Spleen (tissue), 11 donors: ENCODE results near the gene GPR62. TPM values are rescaled to one million over a fixed set of nuclear protein-coding genes. Genes with fewer than 3 reads are reported as not detected.

ENCODE experiments used
- DNase-seq: peaks from one replicate; pipeline ENCODE4 v3.0.0-alpha.2; 2020
- H3K27ac ChIP-seq, 8 donors: fragments of 200-600 bp; sonication (generic) in 7 of 8; 1 replicate in 4 of 8; 2 replicates in 4 of 8; pipeline versions ENCODE4 v1.5.0 to v1.8.0; 2016 to 2021; ENCODE audit warnings: inconsistent platforms in 4 of 8, mild to moderate bottlenecking in 4 of 8, moderate library complexity in 1 of 8
- H3K27me3 ChIP-seq, 7 donors: fragments of 200-600 bp; sonication (generic) in 6 of 7; replicated peaks in 1 of 7; 1 replicate in 4 of 7; 2 replicates in 3 of 7; pipeline versions ENCODE4 v1.5.0 to v1.8.0; 2016 to 2021; ENCODE audit warnings: inconsistent platforms in 3 of 7, mild to moderate bottlenecking in 1 of 7
- H3K36me3 ChIP-seq, 6 donors: fragments of 200-600 bp; sonication (generic) in 5 of 6; 1 replicate in 4 of 6; 2 replicates in 2 of 6; pipeline versions ENCODE4 v1.5.0 to v1.8.0; 2016 to 2021; ENCODE audit warnings: inconsistent platforms in 2 of 6
- H3K4me1 ChIP-seq, 6 donors: fragments of 200-600 bp; sonication (generic) in 5 of 6; 1 replicate in 3 of 6; 2 replicates in 3 of 6; pipeline versions ENCODE4 v1.5.0 to v1.8.0; 2016 to 2021; ENCODE audit warnings: inconsistent platforms in 3 of 6
- H3K4me3 ChIP-seq, 8 donors: fragments of 200-600 bp; sonication (generic) in 7 of 8; 1 replicate in 4 of 8; 2 replicates in 4 of 8; pipeline versions ENCODE4 v1.5.0 to v1.8.0; 2016 to 2021; ENCODE audit warnings: inconsistent platforms in 4 of 8, mild to moderate bottlenecking in 4 of 8, moderate library complexity in 2 of 8
- H3K9me3 ChIP-seq, 8 donors: fragments of 200-600 bp; sonication (generic) in 7 of 8; 1 replicate in 4 of 8; 2 replicates in 4 of 8; pipeline versions ENCODE4 v1.5.0 to v1.8.0; 2016 to 2021; ENCODE audit warnings: inconsistent platforms in 4 of 8
- POLR2A ChIP-seq, 3 donors: fragments of 450-650 bp; IDR thresholded peaks; one replicate each; pipeline ENCODE4 v1.5.1; 2017; ENCODE audit warnings: antibody characterized with exemption in 3 of 3, mild to moderate bottlenecking in 1 of 3
- POLR2AphosphoS5 ChIP-seq, 3 donors: sonication (generic); formaldehyde crosslinking; IDR thresholded peaks; one replicate each; pipeline ENCODE4 v1.5.1; 2017; ENCODE audit warnings: antibody characterized with exemption in 3 of 3
- WGBS, 5 donors: extraction: QIAGEN DNeasy Blood & Tissue Kit in 3 of 5; methylation state at CpG; one replicate each; pipeline versions ENCODE4 v1.1.5 to v1.1.7; 2013 to 2018; 5-methylcytosine and 5-hydroxymethylcytosine counted together
- intact Hi-C: fragments of 100-400 bp; cut with DNase I; formaldehyde crosslinking; loops from one replicate; pipeline ENCODE4 v1.15.0; 2023; ENCODE audit warnings: low total_unique reads
- polyA plus RNA-seq, 3 donors: library from polyadenylated mRNA; stranded (reverse); fragments of 200-250 nt; gene quantifications; one replicate each; pipeline ENCODE4 v1.2.1, GENCODE V29; 2013
- total RNA-seq, 7 donors: library from RNA; depleted of rRNA in 3 of 7; stranded (reverse); fragments of >200 nt in 3 of 7; fragmentation: NEBNext Ultra II Directional in 4 of 7; extraction: Animal tissue kit (Norgen Biotek cat#: 25700) in 4 of 7; gene quantifications; one replicate each; pipeline versions ENCODE4 v1.1.0 to v1.2.1, GENCODE V29; 2016 to 2021
- TF ChIP-seq, protein P1 (sequence below), 11 experiments: fragments of 200-600 bp in 7 of 11; fragments of 450-650 bp in 4 of 11; sonication (generic) in 4 of 11; IDR thresholded peaks in 8 of 11; conservative IDR thresholded peaks in 3 of 11; 1 replicate in 7 of 11; 2 replicates in 4 of 11; pipeline versions ENCODE4 v1.4.0 to v1.8.0; 2016 to 2021; ENCODE audit warnings: antibody characterized with exemption in 11 of 11, inconsistent platforms in 4 of 11, mild to moderate bottlenecking in 1 of 11
- donor health status: healthy with polysubstance abuse.
- donor health status: DM: no; HTN: no; CAD: no; lungs with moderate emphysema.
- donor health status: DM: no; HTN: no; CAD: no.
- donor health status: Bipolar disorder and iron deficiency.
- donor health status: healthy.
- donor health status: DM: no; HTN: no; CAD: no.
- donor health status: DM: yes; HTN: yes; CAD: no.

GPR62 gene
- total and polyA plus RNA-seq, 10 donors: 0.04 to 0.39 (median 0.05) TPM; not detected in 6

DNA sequence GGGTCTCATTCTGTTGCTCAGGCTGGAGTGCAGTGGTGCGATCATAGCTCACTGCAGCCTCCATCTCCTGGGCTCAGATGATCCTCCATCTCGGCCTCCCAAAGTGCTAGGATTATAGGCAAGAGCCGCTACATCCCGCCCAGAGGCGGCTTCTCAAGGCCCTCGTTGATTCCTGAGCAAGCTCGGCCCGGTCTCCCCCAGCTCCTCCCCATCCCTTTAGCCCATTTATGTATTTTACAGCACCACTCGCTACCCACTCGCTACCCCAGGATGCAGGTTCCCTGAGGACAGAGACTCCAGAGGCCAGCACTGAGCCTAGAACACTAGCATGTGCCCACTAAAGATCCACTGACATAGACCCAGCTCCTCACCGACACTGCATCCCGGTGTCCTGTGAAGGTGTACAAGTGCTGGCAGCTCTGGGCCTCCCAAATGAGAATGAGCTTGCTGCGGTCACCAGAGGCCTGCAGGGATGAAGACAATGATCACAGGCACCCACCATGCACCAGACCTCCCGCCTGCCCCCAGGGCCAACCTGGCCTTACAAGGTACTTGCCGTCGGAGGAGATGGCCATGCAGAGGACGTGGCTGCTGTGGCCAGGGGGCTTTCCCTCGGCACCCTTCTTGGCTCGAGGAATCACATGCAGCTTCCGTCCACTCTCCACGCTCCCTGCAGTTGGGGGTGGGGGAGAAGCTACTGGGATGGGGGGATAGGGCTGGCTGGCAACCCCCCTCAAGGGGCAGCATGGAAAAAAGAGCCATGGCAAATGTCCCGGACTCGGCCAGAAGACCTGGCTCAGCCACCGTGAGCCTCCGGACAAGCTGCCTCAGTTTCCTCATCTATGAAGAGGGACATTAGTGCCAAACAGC is 19.1 kb upstream of the GPR62 start:
- Histone ChIP-seq H3K36me3 (peaks cover 5 to 83% (median 67%) of the 10 kb centered on the region in 6 donors), H3K4me3 (no peak overlapping the region), H3K27ac (no peak overlapping the region), H3K9me3 (no peaks in the 10 kb centered on the region), H3K27me3 (no peaks in the 10 kb centered on the region), H3K4me1 (peaks cover 4 to 20% (median 14%) of the 10 kb centered on the region in 6 donors)
- WGBS, 5 donors: 96 to 98% (median 98%) methylated on average over 25 of the region's 25 CpGs
- intact Hi-C loops: no loop called here
- DNase-seq: peak; percentile 63
- TF ChIP-seq POLR2AphosphoS5 (IDR thresholded peaks at IDR 0.05): no peak
- TF ChIP-seq, protein P1, sequence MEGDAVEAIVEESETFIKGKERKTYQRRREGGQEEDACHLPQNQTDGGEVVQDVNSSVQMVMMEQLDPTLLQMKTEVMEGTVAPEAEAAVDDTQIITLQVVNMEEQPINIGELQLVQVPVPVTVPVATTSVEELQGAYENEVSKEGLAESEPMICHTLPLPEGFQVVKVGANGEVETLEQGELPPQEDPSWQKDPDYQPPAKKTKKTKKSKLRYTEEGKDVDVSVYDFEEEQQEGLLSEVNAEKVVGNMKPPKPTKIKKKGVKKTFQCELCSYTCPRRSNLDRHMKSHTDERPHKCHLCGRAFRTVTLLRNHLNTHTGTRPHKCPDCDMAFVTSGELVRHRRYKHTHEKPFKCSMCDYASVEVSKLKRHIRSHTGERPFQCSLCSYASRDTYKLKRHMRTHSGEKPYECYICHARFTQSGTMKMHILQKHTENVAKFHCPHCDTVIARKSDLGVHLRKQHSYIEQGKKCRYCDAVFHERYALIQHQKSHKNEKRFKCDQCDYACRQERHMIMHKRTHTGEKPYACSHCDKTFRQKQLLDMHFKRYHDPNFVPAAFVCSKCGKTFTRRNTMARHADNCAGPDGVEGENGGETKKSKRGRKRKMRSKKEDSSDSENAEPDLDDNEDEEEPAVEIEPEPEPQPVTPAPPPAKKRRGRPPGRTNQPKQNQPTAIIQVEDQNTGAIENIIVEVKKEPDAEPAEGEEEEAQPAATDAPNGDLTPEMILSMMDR (IDR thresholded peaks at IDR 0.05 in 8 of 11, conservative IDR thresholded peaks at IDR 0.05 in 3 of 11): no peak
- no peak for TF ChIP-seq POLR2A (IDR thresholded peaks at IDR 0.05)

GRCh38 chr3:51937014-51937413 is 18.2 kb upstream of the GPR62 start:
- TF ChIP-seq, protein P1 (IDR thresholded peaks at IDR 0.05 in 8 of 11, conservative IDR thresholded peaks at IDR 0.05 in 3 of 11): no peak
- TF ChIP-seq POLR2A (IDR thresholded peaks at IDR 0.05) (no peak), POLR2AphosphoS5 (IDR thresholded peaks at IDR 0.05) (no peak)
- DNase-seq: peak; percentile 67
- intact Hi-C loops: no loop called here
- Histone ChIP-seq H3K4me3 (no peak overlapping the region), H3K27me3 (no peaks in the 10 kb centered on the region), H3K4me1 (peaks cover 6 to 26% (median 18%) of the 10 kb centered on the region in 6 donors), H3K9me3 (no peaks in the 10 kb centered on the region), H3K36me3 (peaks cover 5 to 74% (median 66%) of the 10 kb centered on the region in 6 donors), H3K27ac (no peak overlapping the region)
- WGBS, 5 donors: 90 to 95% (median 92%) methylated on average over 8 to 9 of the region's 9 CpGs

DNA sequence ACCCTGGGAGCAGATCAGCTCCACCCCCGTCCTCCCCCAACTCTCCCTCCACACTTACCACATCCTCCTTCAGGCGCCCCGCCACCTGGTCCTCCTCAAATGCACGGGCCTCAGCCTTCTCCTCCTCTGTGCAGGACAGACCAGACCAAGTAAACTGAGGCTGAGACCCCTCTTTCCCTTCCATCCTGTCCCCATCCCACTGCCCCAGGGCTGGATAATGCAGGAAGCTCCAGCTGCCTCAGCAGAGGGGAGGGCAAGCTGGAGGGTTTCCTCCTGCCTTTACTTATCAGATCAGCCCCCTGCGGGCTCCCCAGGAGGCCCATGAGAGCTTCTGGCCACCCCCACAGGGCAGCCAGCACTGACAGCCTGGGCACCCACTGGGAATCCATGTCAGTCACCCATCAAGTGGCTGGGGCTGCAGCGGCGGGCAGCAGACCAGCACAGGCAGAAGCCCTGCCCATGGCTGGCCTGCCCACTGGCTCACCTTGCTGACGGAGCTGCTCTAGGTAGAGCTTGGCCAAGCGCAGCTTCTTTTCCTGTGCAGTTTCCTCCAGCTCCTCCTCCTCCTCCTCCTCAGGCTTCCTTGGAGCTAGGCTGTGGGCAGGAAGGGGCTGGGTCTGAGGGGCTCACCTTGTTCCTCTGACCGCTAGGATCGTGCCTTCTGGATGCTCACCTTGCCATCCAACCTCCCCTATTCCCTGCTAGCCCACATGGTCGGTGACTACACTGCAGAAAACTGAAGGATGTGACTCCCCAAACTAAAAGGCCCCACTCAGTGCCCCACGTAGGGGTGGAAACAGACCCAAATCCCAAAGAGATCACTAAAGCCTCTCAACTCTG is 17.4 kb upstream of the GPR62 start:
- H3K27me3 ChIP-seq: no peaks in the 10 kb centered on the region
- DNase-seq: peak; percentile 69
- H3K4me3 ChIP-seq: no peak overlapping the region
- peaks cover 5 to 66% (median 60%) of the 10 kb centered on the region in 6 donors for H3K36me3 ChIP-seq
- H3K9me3 ChIP-seq: no peaks in the 10 kb centered on the region
- peaks cover 9 to 34% (median 25%) of the 10 kb centered on the region in 6 donors for H3K4me1 ChIP-seq
- intact Hi-C loops: no loop called here
- H3K27ac ChIP-seq: no peak overlapping the region
- WGBS, 5 donors: 85 to 90% (median 88%) methylated on average over 11 to 13 of the region's 13 CpGs
- TF ChIP-seq POLR2AphosphoS5 (IDR thresholded peaks at IDR 0.05) (no peak), POLR2A (IDR thresholded peaks at IDR 0.05) (no peak)
- TF ChIP-seq, protein P1 (IDR thresholded peaks at IDR 0.05 in 8 of 11, conservative IDR thresholded peaks at IDR 0.05 in 3 of 11): no peak
